Measurements from ENCODE around the gene TLN1.

The TLN1 gene

GRCh38 chr9:35705836-35706430, 26.1 kb downstream of the TLN1 start:
- no peak for DNase-seq (ENCODE audit: low read depth, low spot score)

GRCh38 chr9:35705372-35705771, 26.6 kb downstream of the TLN1 start:
- no peak for DNase-seq (ENCODE audit: low read depth, low spot score)

- no peak for DNase-seq (ENCODE audit: low read depth, low spot score)
Measured at GRCh38 chr9:35703906-35704672, 27.9 kb downstream of the TLN1 start.

GRCh38 chr9:35702696-35703095, 29.3 kb downstream of the TLN1 start:
- DNase-seq (ENCODE audit: low read depth, low spot score): no peak

GRCh38 chr9:35700942-35701341, 31.1 kb downstream of the TLN1 start:
- DNase-seq (ENCODE audit: low read depth, low spot score): no peak

- no peak for DNase-seq (ENCODE audit: low read depth, low spot score)
Measured at GRCh38 chr9:35700031-35700430, 32.0 kb downstream of the TLN1 start.

GRCh38 chr9:35698231-35698630, 33.8 kb downstream of the TLN1 start:
- no peak for DNase-seq (ENCODE audit: low read depth, low spot score)

GRCh38 chr9:35697486-35697885, 34.5 kb downstream of the TLN1 start:
- no peak for DNase-seq (ENCODE audit: low read depth, low spot score)

- no peak for DNase-seq (ENCODE audit: low read depth, low spot score)
Measured at GRCh38 chr9:35696520-35697215, 35.3 kb downstream of the TLN1 start.

- no peak for DNase-seq (ENCODE audit: low read depth, low spot score)
Measured at GRCh38 chr9:35695943-35696401, 36.0 kb downstream of the TLN1 start.

- DNase-seq (ENCODE audit: low read depth, low spot score): no peak
Measured at GRCh38 chr9:35691757-35692301, 40.2 kb downstream of the TLN1 start.

GRCh38 chr9:35691334-35691650, 40.7 kb downstream of the TLN1 start:
- DNase-seq (ENCODE audit: low read depth, low spot score): no peak

- DNase-seq (ENCODE audit: low read depth, low spot score): no peak
Measured at GRCh38 chr9:35690614-35691333, 41.2 kb downstream of the TLN1 start.

GRCh38 chr9:35690294-35690613, 41.7 kb downstream of the TLN1 start:
- no peak for DNase-seq (ENCODE audit: low read depth, low spot score)

- no peak for DNase-seq (ENCODE audit: low read depth, low spot score)
Measured at GRCh38 chr9:35689542-35690293, 42.3 kb downstream of the TLN1 start, which contains the start of gene TPM2. TPM2 (minus strand) TSS chr9:35689925; CDS start chr9:35689817, 108 bp downstream.

- DNase-seq (ENCODE audit: low read depth, low spot score): no peak
Measured at GRCh38 chr9:35688558-35689541, 43.1 kb downstream of the TLN1 start.

GRCh38 chr9:35687972-35688557, 43.9 kb downstream of the TLN1 start:
- DNase-seq (ENCODE audit: low read depth, low spot score): no peak

- no peak for DNase-seq (ENCODE audit: low read depth, low spot score)
Measured at GRCh38 chr9:35687306-35687705, 44.7 kb downstream of the TLN1 start.
